GM18508 (cell line): ENCODE results near the gene TLN1.

ENCODE experiments used
- ATAC-seq: cut with Tn5 transposase; IDR thresholded peaks from one replicate; pipeline ENCODE4 v1.9.1; 2021; ENCODE audit warnings: moderate number of reproducible peaks; ENCODE audit not compliant: insufficient read depth, unreplicated experiment

Gene TLN1

GRCh38 chr9:35687306-35687705 lies 44.7 kb downstream of the TLN1 start:
- no peak for ATAC-seq

GRCh38 chr9:35686222-35687203 lies 45.5 kb downstream of the TLN1 start:
- no peak for ATAC-seq

GRCh38 chr9:35685506-35685905 lies 46.5 kb downstream of the TLN1 start:
- no peak for ATAC-seq

GRCh38 chr9:35684921-35685320 lies 47.1 kb downstream of the TLN1 start:
- no peak for ATAC-seq

GRCh38 chr9:35683323-35683722 lies 48.7 kb downstream of the TLN1 start:
- ATAC-seq: no peak

GRCh38 chr9:35682520-35683315 lies 49.3 kb downstream of the TLN1 start:
- ATAC-seq: no peak

GRCh38 chr9:35682051-35682450 lies 49.9 kb downstream of the TLN1 start:
- ATAC-seq: no peak

- ATAC-seq: no peak
Measured at GRCh38 chr9:35681341-35682002, 50.5 kb downstream of the TLN1 start.

- no peak for ATAC-seq
Measured at GRCh38 chr9:35680331-35681105, 51.5 kb downstream of the TLN1 start.

- no peak for ATAC-seq
Measured at GRCh38 chr9:35679766-35680330, 52.1 kb downstream of the TLN1 start.

- ATAC-seq: no peak
Measured at GRCh38 chr9:35679091-35679490, 52.9 kb downstream of the TLN1 start.

- ATAC-seq: no peak
Measured at GRCh38 chr9:35675732-35676392, 56.1 kb downstream of the TLN1 start.

GRCh38 chr9:35675204-35675603 lies 56.8 kb downstream of the TLN1 start:
- no peak for ATAC-seq

- ATAC-seq: no peak
Measured at GRCh38 chr9:35674025-35674361, 58.0 kb downstream of the TLN1 start.

GRCh38 chr9:35673132-35674024 lies 58.6 kb downstream of the TLN1 start, which contains the start of gene CA9:
Gene CA9, plus strand, starts transcription at chr9:35673928. Its CDS starts 32 bp downstream, at chr9:35673960.
- ATAC-seq: no peak

GRCh38 chr9:35669331-35670145 lies 62.5 kb downstream of the TLN1 start:
- ATAC-seq: no peak

- no peak for ATAC-seq
Measured at GRCh38 chr9:35667939-35668338, 64.1 kb downstream of the TLN1 start.
